H4 (cell line): ENCODE results near the gene TLK1. TPM values are rescaled to one million over a fixed set of nuclear protein-coding genes. Genes with fewer than 3 reads are reported as not detected.
A peak's percentile ranks its signal among the peaks of the same experiment; 100 is the strongest.
"Not testable (repeated sequence)": the region's sequence is repeated elsewhere in the genome, so short reads cannot be mapped to it uniquely, and the experiment has no call there.

Experiments
- DNase-seq: peaks from one replicate; pipeline ENCODE4 v3.0.0-alpha.2; 2015; ENCODE audit warnings: low spot score
- total RNA-seq: library from RNA; depleted of rRNA; stranded (reverse); fragments of >200 nt; shearing (Covaris generic); gene quantifications from 2 replicates; pipeline ENCODE4 v1.2.3, GENCODE V29; 2014

TLK1 gene
- total RNA-seq, 1 experiment from 2014 or later, result 9.0 TPM

- no peak for DNase-seq
Measured at GRCh38 chr2:171169839-171170238, 9.1 kb upstream of the TLK1 start.

GRCh38 chr2:171169333-171169732 is 8.6 kb upstream of the TLK1 start:
- no peak for DNase-seq

GRCh38 chr2:171167352-171167997 is 6.8 kb upstream of the TLK1 start:
- no peak for DNase-seq

GRCh38 chr2:171166328-171166983 is 5.8 kb upstream of the TLK1 start:
- DNase-seq, result no peak

DNA sequence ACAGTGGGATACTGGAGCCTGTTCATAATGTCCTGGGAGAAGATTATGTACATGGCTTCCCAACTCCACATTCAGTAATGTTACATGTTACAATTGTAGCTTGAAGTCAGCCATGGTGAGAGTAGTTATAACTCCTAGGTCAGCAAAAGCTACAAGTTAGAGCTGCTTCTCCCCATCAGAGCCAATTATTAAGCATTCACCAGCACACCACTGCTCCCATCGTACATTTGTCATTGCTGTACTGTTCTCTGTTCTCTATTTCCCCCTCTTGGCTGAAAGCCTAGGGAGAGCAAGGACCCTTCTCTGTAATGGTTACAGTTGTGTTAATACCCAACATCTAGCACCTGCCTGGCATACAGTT is 5.3 kb upstream of the TLK1 start:
- DNase-seq, result no peak

DNA sequence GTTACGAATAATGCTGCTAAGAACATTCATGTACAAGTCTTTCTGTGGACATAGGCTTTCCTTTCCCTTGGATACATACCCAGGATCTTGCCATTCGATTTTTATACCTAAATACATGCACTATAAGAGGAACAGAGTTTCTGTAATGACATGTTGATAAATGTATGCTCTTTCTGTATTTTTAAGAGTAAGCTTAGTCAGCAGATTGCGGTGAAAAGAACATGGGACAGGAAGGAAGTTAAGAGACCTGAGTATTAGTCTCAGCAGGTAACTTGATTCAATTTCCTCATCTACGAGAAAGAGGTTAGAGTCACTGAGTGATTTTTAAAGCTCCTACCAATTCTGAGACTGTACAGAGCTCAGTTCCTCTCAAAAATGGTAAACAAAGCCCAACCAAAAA is 2.6 kb upstream of the TLK1 start:
- DNase-seq, result no peak

- DNase-seq, result not testable (repeated sequence)
Measured at GRCh38 chr2:171162522-171163197, 2.0 kb upstream of the TLK1 start.

DNA sequence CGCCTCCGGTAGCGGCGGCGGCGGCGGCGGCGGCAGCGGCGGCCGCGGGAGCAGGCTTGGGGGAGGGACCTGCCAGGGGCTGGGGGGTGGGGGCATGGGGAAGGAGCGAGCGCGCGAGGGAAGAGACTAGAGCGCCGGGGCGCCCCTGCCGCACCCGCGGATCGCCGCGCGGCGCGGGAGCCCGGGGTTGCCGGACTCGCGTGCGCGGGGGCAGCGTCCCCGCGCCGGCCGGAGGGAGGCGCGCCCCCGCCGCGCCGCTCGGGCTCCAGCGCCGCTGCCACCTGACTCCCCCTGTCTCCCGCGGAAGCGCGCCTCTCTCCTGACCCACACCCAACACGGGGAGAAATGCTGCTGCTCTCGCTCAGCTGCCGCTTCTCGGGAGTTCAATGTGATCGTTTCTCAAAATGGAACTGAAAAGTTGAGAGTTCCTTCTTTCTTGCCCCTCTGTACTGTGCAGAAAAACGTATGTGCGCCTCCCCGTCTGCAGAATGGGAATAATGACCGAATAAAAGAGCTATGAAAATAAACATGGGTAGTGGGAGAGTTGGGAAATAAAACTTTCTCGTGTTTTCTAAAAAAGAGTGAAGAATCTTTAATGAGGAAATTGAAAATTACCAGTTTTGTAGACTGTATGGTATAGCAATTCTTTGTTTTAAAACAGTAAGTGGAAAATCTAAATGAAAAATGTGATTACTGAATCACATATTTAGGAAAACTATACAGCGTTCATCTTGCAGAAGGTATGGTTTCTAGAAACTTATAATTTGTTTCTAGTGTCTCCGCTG is 455 bp upstream of the TLK1 start:
- peak; percentile 47 for DNase-seq

DNA sequence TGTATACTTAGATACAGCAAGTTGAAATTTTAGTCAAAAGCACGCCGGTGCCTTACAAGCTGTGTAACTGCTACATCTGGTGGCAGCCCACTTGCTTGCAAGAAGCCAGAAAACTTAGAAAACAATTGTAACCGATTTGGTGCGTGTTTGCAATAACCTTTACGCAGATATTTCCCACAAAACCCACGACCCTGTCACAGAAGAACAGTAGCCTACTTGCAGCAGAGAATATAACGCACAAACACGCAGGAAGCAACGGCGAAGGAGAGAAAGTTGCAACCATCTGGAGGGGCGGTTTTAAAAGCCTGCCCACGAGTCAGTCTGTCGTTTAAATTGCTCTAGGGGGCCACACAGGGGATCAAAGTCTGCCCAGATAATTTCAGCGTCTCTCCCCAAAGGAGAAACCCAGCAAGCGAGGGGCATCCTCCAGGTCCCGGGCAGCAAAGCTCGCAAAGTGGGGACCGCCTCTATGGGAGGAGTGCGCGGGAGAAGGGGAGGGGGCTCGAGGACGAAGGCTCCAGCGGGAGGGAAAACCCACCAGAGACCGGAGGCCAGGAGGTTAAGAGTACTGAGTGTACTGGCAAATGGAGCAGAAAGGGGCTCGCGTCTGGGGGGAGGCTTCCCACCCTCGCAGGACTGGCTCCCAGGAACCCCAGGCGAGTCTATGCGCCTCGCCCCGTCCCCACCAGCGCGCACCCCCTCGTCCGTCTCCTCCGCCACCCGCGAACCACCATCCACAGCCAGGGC is 1.1 kb downstream of the TLK1 start:
- peak; percentile 37 for DNase-seq

- no peak for DNase-seq
Measured at GRCh38 chr2:171158790-171159371, 1.8 kb downstream of the TLK1 start.

- DNase-seq, result no peak
Measured at GRCh38 chr2:171158036-171158789, 2.5 kb downstream of the TLK1 start.

DNA sequence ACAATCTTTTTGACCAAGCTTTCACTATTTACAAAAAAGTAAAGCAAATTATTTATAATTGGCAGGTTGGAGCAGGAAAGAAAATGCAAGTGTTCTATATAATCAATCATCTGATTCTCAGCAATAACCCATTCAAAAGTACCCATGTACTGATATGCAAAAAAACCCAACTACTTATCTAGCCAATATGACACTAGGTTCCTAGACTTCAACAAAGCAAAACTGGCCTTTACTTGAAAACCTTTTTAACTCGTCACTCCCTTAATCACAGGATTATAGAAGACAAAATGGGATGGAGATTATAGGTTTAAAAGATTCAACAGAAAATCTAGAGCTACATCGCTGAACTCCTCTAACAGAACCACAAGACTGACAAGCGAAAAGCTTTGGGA is 3.6 kb downstream of the TLK1 start:
- DNase-seq, result no peak

DNA sequence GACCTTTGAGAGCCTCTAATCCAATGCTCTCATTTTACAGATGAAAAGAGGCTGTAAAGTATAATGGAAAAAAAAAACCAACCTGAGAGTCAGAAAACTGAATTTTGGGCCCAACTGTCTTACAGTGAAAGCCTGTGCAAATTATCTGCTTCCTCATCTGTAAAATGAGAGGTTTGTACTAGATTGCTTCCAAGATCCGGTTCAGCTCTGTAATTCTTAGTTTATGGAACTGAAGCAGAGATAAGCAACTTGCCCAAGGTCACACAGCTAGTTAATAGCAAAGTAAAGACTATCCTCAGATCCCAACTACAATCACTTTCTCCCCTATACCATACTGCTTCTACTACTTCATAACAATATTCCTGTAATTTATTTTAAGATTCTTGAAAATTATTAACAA is 6.3 kb downstream of the TLK1 start:
- no peak for DNase-seq

GRCh38 chr2:171150694-171151285 is 9.9 kb downstream of the TLK1 start:
- DNase-seq, result no peak

DNA sequence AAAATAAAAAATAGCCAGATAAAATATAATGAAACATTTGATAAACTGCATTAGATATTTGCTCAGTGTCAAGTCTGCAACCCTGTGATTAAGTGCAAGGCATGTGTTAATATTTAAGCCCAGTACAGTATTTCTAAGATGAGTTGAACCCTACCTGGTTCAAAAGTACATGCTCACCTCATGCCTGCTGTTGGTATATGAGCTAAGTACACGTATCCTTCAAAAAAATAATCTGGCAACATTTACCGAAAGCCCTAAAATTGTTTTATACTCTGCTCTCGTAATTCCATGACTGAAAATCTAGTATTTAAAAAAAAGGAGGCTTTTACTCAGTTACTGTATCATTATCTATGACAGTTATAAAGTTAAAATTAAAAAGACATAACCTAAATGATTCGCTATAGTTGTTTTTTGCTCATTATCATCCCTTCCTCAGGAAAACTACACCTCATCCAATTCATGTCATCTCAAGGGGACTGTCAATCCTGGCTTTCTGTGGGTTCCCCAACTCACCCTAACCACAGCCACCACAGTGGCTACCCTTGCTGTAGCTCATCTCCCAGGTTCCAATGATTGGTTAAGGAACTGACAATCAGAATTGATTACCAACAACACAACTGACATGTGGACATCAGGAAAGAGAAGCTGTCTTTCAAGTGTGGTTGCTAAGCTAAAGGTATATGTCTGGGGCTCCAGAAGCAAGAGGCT is 10.6 kb downstream of the TLK1 start:
- DNase-seq, result no peak

- DNase-seq, result no peak
Measured at GRCh38 chr2:171149171-171149938, 11.3 kb downstream of the TLK1 start.

DNA sequence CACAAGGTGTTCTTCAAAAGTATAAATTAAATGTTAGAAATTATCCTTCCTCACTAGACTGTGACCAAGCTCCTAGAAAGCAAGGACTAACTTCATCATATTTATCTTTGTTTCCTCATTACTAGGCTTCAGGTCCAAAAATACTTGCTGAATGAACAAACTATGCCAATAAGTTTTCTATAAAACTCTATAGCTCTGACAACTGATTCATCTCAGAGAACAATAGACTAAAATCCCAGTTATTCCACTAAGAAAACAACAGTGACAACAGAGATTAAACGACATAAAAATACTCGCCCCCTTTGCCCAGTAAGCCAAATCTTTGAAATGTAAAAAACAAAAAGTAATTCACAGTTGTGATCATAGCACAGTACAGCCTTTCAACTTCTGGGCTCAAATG is 13.6 kb downstream of the TLK1 start:
- DNase-seq, result no peak

DNA sequence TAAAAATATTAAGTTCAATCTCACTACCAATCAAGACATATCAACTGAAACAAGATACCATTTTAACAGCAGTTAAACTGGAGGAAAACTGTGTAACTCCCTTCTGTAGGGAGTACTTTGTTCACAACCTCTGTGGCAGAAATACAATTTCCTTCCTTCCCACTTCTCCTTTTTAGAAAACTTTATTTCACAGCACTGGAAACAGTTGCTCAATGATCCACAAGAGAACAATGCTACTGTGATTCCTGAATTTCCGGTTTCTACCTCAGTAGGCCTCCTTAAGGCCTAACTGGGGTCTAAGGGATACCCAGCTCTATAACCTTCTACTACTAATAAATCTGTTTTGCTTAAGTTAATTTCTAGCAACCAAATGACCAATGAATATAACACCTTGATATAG is 14.1 kb downstream of the TLK1 start:
- no peak for DNase-seq

DNA sequence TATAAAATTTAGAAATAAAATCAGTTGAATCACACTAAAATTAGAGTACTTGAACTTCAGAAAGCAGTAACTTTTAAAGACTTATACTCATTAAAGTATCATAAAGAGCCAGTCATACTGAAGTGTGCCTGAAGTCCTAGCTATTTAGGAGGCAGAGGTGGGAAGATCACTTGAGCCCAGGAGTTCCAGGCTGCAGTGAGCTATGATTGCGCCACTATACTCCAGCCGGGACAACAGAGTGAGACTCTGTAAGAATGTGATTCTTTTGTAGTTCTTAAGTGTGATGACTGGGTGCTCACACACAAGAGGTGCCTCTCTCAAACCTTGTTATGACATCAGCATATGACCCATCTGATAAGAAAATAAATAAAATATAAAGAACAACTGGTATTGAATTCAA is 14.6 kb downstream of the TLK1 start:
- no peak for DNase-seq
